DND-41 (cell line): ENCODE results near the gene FREY1.
A peak's percentile ranks its signal among the peaks of the same experiment; 100 is the strongest.

ENCODE experiments used
- ATAC-seq: fragments of 200-7000 bp; cut with Tn5 transposase; 3 replicates; pipeline ENCODE4 v1.9.1; 2021; ENCODE audit warnings: low read depth; ENCODE audit not compliant: insufficient read depth
- DNase-seq: peaks from one replicate; pipeline ENCODE4 v3.0.0-alpha.2; 2020
- H2AFZ ChIP-seq: 2 replicates; pipeline ENCODE4 v1.6.0; 2012; ENCODE audit warnings: low read depth, low read length
- H3K27ac ChIP-seq: 2 replicates; pipeline ENCODE4 v1.5.1; 2012; ENCODE audit warnings: low read length, inconsistent platforms
- H3K27me3 ChIP-seq: fragments of 200-600 bp; sonication (generic); 2 replicates; pipeline ENCODE4 v1.6.0; 2012; ENCODE audit warnings: low read length, mild to moderate bottlenecking, inconsistent platforms; ENCODE audit not compliant: insufficient read depth, poor library complexity
- H3K36me3 ChIP-seq: 2 replicates; pipeline ENCODE4 v1.5.1; 2012; ENCODE audit warnings: low read length, inconsistent platforms; ENCODE audit not compliant: insufficient read depth
- H3K4me1 ChIP-seq: 2 replicates; pipeline ENCODE4 v1.5.1; 2012; ENCODE audit warnings: mild to moderate bottlenecking, low read length; ENCODE audit not compliant: insufficient read depth
- H3K4me2 ChIP-seq: 2 replicates; pipeline ENCODE4 v1.6.0; 2012; ENCODE audit warnings: mild to moderate bottlenecking, moderate library complexity, low read length, inconsistent platforms; ENCODE audit not compliant: insufficient read depth
- H3K4me3 ChIP-seq, 2 experiments: fragments of 200-600 bp in 1 of 2; shearing (Covaris generic) in 1 of 2; 2 replicates each; pipeline ENCODE4 v1.5.1; 2012 to 2016; ENCODE audit warnings: inconsistent platforms in 2 of 2, low read length in 2 of 2, mild to moderate bottlenecking in 2 of 2, low read depth in 1 of 2, moderate library complexity in 1 of 2
- H3K79me2 ChIP-seq: 2 replicates; pipeline ENCODE4 v1.6.0; 2012; ENCODE audit warnings: low read length, inconsistent platforms; ENCODE audit not compliant: insufficient read depth
- H3K9ac ChIP-seq: 2 replicates; pipeline ENCODE4 v1.6.0; 2012; ENCODE audit warnings: low read depth, mild to moderate bottlenecking, inconsistent platforms, low read length, moderate library complexity
- H3K9me3 ChIP-seq: 2 replicates; pipeline ENCODE4 v1.5.1; 2012; ENCODE audit warnings: low read length, moderate library complexity, mild to moderate bottlenecking, inconsistent platforms; ENCODE audit not compliant: insufficient read depth, severe bottlenecking
- H4K20me1 ChIP-seq: 2 replicates; pipeline ENCODE4 v1.6.0; 2012; ENCODE audit warnings: low read length; ENCODE audit not compliant: insufficient read depth
- EZH2 ChIP-seq: IDR thresholded peaks from 3 replicates; pipeline ENCODE4 v1.6.1; 2012; ENCODE audit warnings: borderline replicate concordance, low read depth, mild to moderate bottlenecking, moderate library complexity, low read length, inconsistent platforms; ENCODE audit not compliant: severe bottlenecking
- TF ChIP-seq, protein P1 (sequence below): IDR thresholded peaks from 2 replicates; pipeline ENCODE4 v1.5.1; 2012; ENCODE audit warnings: borderline replicate concordance, low read length, moderate library complexity, mild to moderate bottlenecking; ENCODE audit not compliant: poor library complexity, severe bottlenecking; ENCODE audit errors: extremely low read depth

FREY1 gene

GRCh38 chr11:45920531-45921477, 13.7 kb upstream of the FREY1 start:
- Histone ChIP-seq H3K4me3 (no peak overlapping the region), H3K9ac (no peak overlapping the region), H3K27me3 (no peaks in the 10 kb centered on the region), H3K36me3 (peaks cover 5% of the 10 kb centered on the region; the same call in 1 of the 2 replicates), H3K79me2 (peaks cover 16% of the 10 kb centered on the region), H4K20me1 (peaks cover 2% of the 10 kb centered on the region; the same call in 1 of the 2 replicates), H2AFZ (no peak overlapping the region), H3K4me1 (peaks cover 28% of the 10 kb centered on the region), H3K9me3 (no peaks in the 10 kb centered on the region), H3K4me2 (no peak overlapping the region), H3K27ac (no peak overlapping the region)
- DNase-seq (no peak), ATAC-seq (no peak)
- TF ChIP-seq, protein P1, sequence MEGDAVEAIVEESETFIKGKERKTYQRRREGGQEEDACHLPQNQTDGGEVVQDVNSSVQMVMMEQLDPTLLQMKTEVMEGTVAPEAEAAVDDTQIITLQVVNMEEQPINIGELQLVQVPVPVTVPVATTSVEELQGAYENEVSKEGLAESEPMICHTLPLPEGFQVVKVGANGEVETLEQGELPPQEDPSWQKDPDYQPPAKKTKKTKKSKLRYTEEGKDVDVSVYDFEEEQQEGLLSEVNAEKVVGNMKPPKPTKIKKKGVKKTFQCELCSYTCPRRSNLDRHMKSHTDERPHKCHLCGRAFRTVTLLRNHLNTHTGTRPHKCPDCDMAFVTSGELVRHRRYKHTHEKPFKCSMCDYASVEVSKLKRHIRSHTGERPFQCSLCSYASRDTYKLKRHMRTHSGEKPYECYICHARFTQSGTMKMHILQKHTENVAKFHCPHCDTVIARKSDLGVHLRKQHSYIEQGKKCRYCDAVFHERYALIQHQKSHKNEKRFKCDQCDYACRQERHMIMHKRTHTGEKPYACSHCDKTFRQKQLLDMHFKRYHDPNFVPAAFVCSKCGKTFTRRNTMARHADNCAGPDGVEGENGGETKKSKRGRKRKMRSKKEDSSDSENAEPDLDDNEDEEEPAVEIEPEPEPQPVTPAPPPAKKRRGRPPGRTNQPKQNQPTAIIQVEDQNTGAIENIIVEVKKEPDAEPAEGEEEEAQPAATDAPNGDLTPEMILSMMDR: no peak
- no peak for TF ChIP-seq EZH2

- Histone ChIP-seq H3K9me3 (no peaks in the 10 kb centered on the region), H3K9ac (no peak overlapping the region), H3K27me3 (no peaks in the 10 kb centered on the region), H3K27ac (no peak overlapping the region), H4K20me1 (peaks cover 8% of the 10 kb centered on the region; the same call in 1 of the 2 replicates), H2AFZ (peak overlapping the region; percentile 30; the same call in 1 of the 2 replicates), H3K4me3 (no peak overlapping the region), H3K79me2 (peaks cover 21% of the 10 kb centered on the region), H3K36me3 (peaks cover 14% of the 10 kb centered on the region), H3K4me1 (peaks cover 32% of the 10 kb centered on the region), H3K4me2 (no peak overlapping the region)
- no peak for DNase-seq
- TF ChIP-seq, protein P1: no peak
- no peak for TF ChIP-seq EZH2
- no peak for ATAC-seq
These were observed 12.9 kb upstream of the FREY1 start for GRCh38 chr11:45919806-45920530.

- ATAC-seq (no peak), DNase-seq (no peak)
- H3K4me3 ChIP-seq: peak overlapping the region; percentile 64 to 91; a peak in 3 of 4 replicates
- peaks cover 22% of the 10 kb centered on the region for H3K36me3 ChIP-seq
- H3K79me2 ChIP-seq: peaks cover 21% of the 10 kb centered on the region
- no peaks in the 10 kb centered on the region for H3K9me3 ChIP-seq
- peaks cover 32% of the 10 kb centered on the region for H3K4me1 ChIP-seq
- peak overlapping the region; percentile 74 for H3K9ac ChIP-seq
- peaks cover 10% of the 10 kb centered on the region for H4K20me1 ChIP-seq
- H3K27me3 ChIP-seq: no peaks in the 10 kb centered on the region
- peak overlapping the region; percentile 89 for H2AFZ ChIP-seq
- TF ChIP-seq, protein P1: no peak
- TF ChIP-seq EZH2: no peak
- H3K27ac ChIP-seq: no peak overlapping the region; the same call in 1 of the 2 replicates
- H3K4me2 ChIP-seq: peak overlapping the region; percentile 94
These were observed 12.0 kb upstream of the FREY1 start for GRCh38 chr11:45918962-45919675.
